GM23248 (cell line): ENCODE data around the gene SEMA3G. TPM values are rescaled to one million over a fixed set of nuclear protein-coding genes. Genes with fewer than 3 reads are reported as not detected.

Experiments
- DNase-seq: peaks from one replicate; pipeline ENCODE4 v3.0.0-alpha.2; 2015
- H2AFZ ChIP-seq: fragments of 200-600 bp; sonication (generic); 2 replicates; pipeline ENCODE4 v1.6.1; 2016; ENCODE audit warnings: antibody characterized with exemption
- H3F3A ChIP-seq: fragments of 200-600 bp; sonication (generic); 2 replicates; pipeline ENCODE4 v1.6.1; 2016; ENCODE audit warnings: mild to moderate bottlenecking, antibody characterized with exemption, mixed run types; ENCODE audit not compliant: insufficient read depth
- H3K27ac ChIP-seq: fragments of 200-600 bp; sonication (generic); 2 replicates; pipeline ENCODE4 v1.5.1; 2016; ENCODE audit warnings: mild to moderate bottlenecking
- H3K27me3 ChIP-seq: fragments of 200-600 bp; sonication (generic); replicated peaks from 2 replicates; pipeline ENCODE4 v1.6.1; 2016; ENCODE audit warnings: mild to moderate bottlenecking; ENCODE audit not compliant: insufficient read depth
- H3K36me3 ChIP-seq: fragments of 200-600 bp; sonication (generic); 2 replicates; pipeline ENCODE4 v1.6.1; 2016; ENCODE audit warnings: low read depth, mild to moderate bottlenecking
- H3K4me1 ChIP-seq: fragments of 200-600 bp; sonication (generic); 2 replicates; pipeline ENCODE4 v1.6.1; 2016; ENCODE audit warnings: mild to moderate bottlenecking; ENCODE audit not compliant: insufficient read depth
- H3K4me2 ChIP-seq: fragments of 200-600 bp; sonication (generic); one replicate; pipeline ENCODE4 v1.6.1; 2016; ENCODE audit warnings: mild to moderate bottlenecking; ENCODE audit not compliant: unreplicated experiment
- H3K4me3 ChIP-seq: fragments of 200-600 bp; sonication (generic); 2 replicates; pipeline ENCODE4 v1.5.1; 2016; ENCODE audit warnings: mild to moderate bottlenecking
- H3K79me2 ChIP-seq: fragments of 200-600 bp; sonication (generic); 2 replicates; pipeline ENCODE4 v1.6.1; 2016; ENCODE audit warnings: mild to moderate bottlenecking; ENCODE audit not compliant: insufficient read depth
- H3K9ac ChIP-seq: fragments of 200-600 bp; sonication (generic); 2 replicates; pipeline ENCODE4 v1.6.1; 2016; ENCODE audit warnings: mild to moderate bottlenecking
- H3K9me2 ChIP-seq: fragments of 200-600 bp; sonication (generic); 2 replicates; pipeline ENCODE4 v1.6.1; 2016; ENCODE audit warnings: mixed run types, mild to moderate bottlenecking, moderate library complexity; ENCODE audit not compliant: insufficient read depth
- H3K9me3 ChIP-seq: fragments of 200-600 bp; sonication (generic); one replicate; pipeline ENCODE4 v1.6.1; 2017; ENCODE audit warnings: low read depth
- H4K20me1 ChIP-seq: fragments of 200-600 bp; sonication (generic); 2 replicates; pipeline ENCODE4 v1.6.0; 2016; ENCODE audit not compliant: insufficient read depth
- EZH2 ChIP-seq: fragments of 200-600 bp; sonication (generic); IDR thresholded peaks from 2 replicates; pipeline ENCODE4 v1.6.1; 2018; ENCODE audit warnings: antibody characterized with exemption, mild to moderate bottlenecking; ENCODE audit not compliant: insufficient read depth, poor library complexity, severe bottlenecking
- EZH2phosphoT487 ChIP-seq: fragments of 200-600 bp; sonication (generic); IDR thresholded peaks from 2 replicates; pipeline ENCODE4 v1.6.1; 2018; ENCODE audit warnings: antibody characterized with exemption, moderate library complexity, mild to moderate bottlenecking, low read depth; ENCODE audit not compliant: insufficient read depth
- WGBS, 2 experiments: methylation state at CpG; one replicate each; pipeline ENCODE4 v1.1.6; 2015 to 2017; ENCODE audit warnings: low lambda C conversion rate in 2 of 2, low coverage in 1 of 2; ENCODE audit errors: missing lambda C conversion rate in 2 of 2; 5-methylcytosine and 5-hydroxymethylcytosine counted together
- in situ Hi-C: fragments of 300-500 bp; cut with MboI; formaldehyde crosslinking; loops from 2 replicates; pipeline ENCODE4 v1.15.0; 2020
- polyA plus RNA-seq: library from polyadenylated mRNA; unstranded; fragments of >200 nt; fragmentation: Nextera tagmentation; extraction: Ambion mirVana; gene quantifications from 2 replicates; pipeline ENCODE4 v1.2.1, GENCODE V29; 2016
- total RNA-seq: library from RNA; depleted of rRNA; stranded (reverse); fragments of >200 nt; shearing (Covaris generic); gene quantifications from 2 replicates; pipeline ENCODE4 v1.2.3, GENCODE V29; 2014

SEMA3G gene
- total and polyA plus RNA-seq, 2 experiments from 2014 or later = 0.21 TPM; not detected in 1

DNA sequence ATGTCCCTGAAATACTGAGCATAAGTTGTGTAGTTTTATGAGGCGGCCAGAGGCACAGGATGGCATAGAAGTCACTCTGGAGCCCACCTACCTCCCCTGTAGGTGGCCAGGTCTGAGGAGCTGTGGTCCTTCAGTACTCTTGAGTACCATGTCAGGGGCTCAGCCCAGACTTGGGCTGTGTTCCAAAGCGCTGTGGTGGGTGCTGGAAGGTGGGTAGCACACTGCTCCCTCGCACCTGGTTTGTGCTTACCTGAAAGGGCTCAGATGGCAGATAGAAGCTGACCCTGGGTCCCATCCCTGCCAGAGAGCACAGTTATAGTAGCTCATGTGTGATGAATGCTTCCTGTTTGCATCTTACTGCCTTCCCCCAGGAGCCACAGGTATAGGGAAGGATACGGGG, 26.0 kb upstream of the SEMA3G start:
- no peaks in the 10 kb centered on the region for H3K9me2 ChIP-seq
- 90 to 94% methylated on average over 4 of the region's 4 CpGs for WGBS, 2 experiments
- H4K20me1 ChIP-seq = no peaks in the 10 kb centered on the region
- H3K79me2 ChIP-seq = peaks cover 44% of the 10 kb centered on the region
- no peak overlapping the region for H2AFZ ChIP-seq
- no peak overlapping the region for H3K27ac ChIP-seq
- peaks cover 14% of the 10 kb centered on the region for H3F3A ChIP-seq
- no peaks in the 10 kb centered on the region for H3K27me3 ChIP-seq
- H3K9ac ChIP-seq = no peak overlapping the region
- in situ Hi-C loops = no loop called here
- H3K4me2 ChIP-seq = no peak overlapping the region
- H3K4me3 ChIP-seq = no peak overlapping the region
- no peak for DNase-seq
- H3K36me3 ChIP-seq = peaks cover 46% of the 10 kb centered on the region; the same call in 1 of the 2 replicates
- TF ChIP-seq EZH2 = no peak
- TF ChIP-seq EZH2phosphoT487 = no peak
- H3K4me1 ChIP-seq = peaks cover 15% of the 10 kb centered on the region
- no peaks in the 10 kb centered on the region for H3K9me3 ChIP-seq

DNA sequence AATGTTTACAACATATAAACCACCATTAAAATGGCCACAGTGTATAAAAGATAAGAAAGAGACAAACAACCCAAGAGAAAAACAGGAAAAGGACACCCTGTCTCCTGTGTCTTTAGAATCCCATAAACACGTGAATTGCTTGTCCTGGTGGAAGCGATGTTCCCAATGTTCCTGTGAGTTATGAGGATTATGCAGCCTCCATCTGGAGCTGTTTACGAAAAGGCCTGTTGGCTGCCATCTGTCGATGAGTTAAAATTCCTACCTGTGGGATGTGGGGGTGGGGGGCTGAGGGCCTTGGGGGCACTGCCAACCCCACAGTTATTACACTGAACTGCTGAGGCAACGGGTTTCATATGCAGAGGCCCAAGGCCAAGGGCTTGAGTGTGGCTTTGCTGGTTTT, 24.1 kb upstream of the SEMA3G start:
- no peak for DNase-seq
- Histone ChIP-seq H3K79me2 (peaks cover 63% of the 10 kb centered on the region), H3K36me3 (peaks cover 41% of the 10 kb centered on the region; the same call in 1 of the 2 replicates), H3K4me1 (peaks cover 27% of the 10 kb centered on the region), H3K9me3 (no peaks in the 10 kb centered on the region), H2AFZ (no peak overlapping the region), H3K4me2 (no peak overlapping the region), H3K9me2 (no peaks in the 10 kb centered on the region), H3K4me3 (no peak overlapping the region), H4K20me1 (no peaks in the 10 kb centered on the region), H3K9ac (no peak overlapping the region), H3K27me3 (no peaks in the 10 kb centered on the region), H3K27ac (peak overlapping the region; percentile 32; the same call in 1 of the 2 replicates), H3F3A (peaks cover 29% of the 10 kb centered on the region)
- WGBS, 2 experiments = 72 to 78% methylated on average over 5 of the region's 5 CpGs
- in situ Hi-C loops = no loop called here
- TF ChIP-seq EZH2 = no peak
- TF ChIP-seq EZH2phosphoT487 = no peak

DNA sequence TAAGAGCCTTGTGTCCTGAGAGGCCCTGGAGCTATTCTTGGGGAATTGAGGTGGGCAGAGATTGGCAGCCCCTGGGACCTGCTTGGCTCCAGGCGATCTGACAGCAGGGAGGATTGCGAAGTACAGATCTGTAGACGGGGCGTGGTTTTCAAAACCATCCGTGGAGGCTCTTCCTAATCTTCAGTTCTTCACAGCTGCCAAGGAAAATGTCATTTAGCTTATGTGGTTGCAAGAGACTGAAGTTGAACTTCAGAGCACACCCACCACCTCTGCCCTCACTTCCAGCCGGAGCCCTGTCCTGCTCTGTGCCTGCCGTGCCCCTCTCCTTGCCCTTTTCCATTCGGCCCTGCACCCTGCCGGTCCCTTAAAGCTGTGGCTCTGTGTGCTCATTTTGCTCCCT, 23.4 kb upstream of the SEMA3G start:
- H4K20me1 ChIP-seq = no peaks in the 10 kb centered on the region
- no peaks in the 10 kb centered on the region for H3K9me2 ChIP-seq
- peak overlapping the region; percentile 32 for H3K27ac ChIP-seq
- peak overlapping the region; percentile 65 for H3K4me2 ChIP-seq
- H3F3A ChIP-seq = peaks cover 30% of the 10 kb centered on the region
- no peak overlapping the region for H2AFZ ChIP-seq
- peaks cover 27% of the 10 kb centered on the region for H3K4me1 ChIP-seq
- peak; percentile 72 for DNase-seq
- peak overlapping the region; percentile 39; the same call in 1 of the 2 replicates for H3K9ac ChIP-seq
- no peaks in the 10 kb centered on the region for H3K27me3 ChIP-seq
- peaks cover 35% of the 10 kb centered on the region; the same call in 1 of the 2 replicates for H3K36me3 ChIP-seq
- peaks cover 70% of the 10 kb centered on the region for H3K79me2 ChIP-seq
- in situ Hi-C loops = no loop called here
- WGBS, 2 experiments = 29 to 38% methylated on average over 9 of the region's 9 CpGs
- H3K4me3 ChIP-seq = no peak overlapping the region
- TF ChIP-seq EZH2phosphoT487 (no peak), EZH2 (no peak)
- no peaks in the 10 kb centered on the region for H3K9me3 ChIP-seq

DNA sequence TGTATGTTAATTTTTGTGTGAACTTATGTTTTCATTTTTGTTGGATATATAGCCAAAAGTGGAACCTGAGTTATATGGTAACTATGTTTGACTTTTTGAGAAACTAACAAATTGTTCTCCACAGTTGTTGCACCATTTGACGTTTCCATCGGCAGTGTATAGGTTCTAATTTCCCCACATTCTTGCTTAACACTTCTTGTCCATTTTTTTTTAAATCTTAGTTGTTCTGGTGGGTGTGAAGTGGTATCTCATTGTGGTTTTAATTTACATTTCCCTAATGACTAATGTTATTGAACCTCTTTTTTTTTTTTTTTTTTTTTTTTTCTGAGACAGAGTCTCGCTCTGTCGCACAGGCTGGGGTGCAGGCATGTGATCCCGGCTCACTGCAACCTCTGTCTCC, 18.5 kb upstream of the SEMA3G start:
- Histone ChIP-seq H3K9me3 (no peaks in the 10 kb centered on the region), H3K9me2 (no peaks in the 10 kb centered on the region), H3F3A (peaks cover 35% of the 10 kb centered on the region), H3K9ac (no peak overlapping the region), H3K27me3 (no peaks in the 10 kb centered on the region), H3K36me3 (peaks cover 36% of the 10 kb centered on the region), H2AFZ (no peak overlapping the region), H3K79me2 (peaks cover 93% of the 10 kb centered on the region), H4K20me1 (no peaks in the 10 kb centered on the region), H3K4me1 (peaks cover 20% of the 10 kb centered on the region), H3K4me3 (no peak overlapping the region), H3K27ac (no peak overlapping the region), H3K4me2 (no peak overlapping the region)
- WGBS, 2 experiments = 96 to 98% methylated on average over 5 of the region's 5 CpGs
- DNase-seq = no peak
- in situ Hi-C loops = no loop called here
- TF ChIP-seq EZH2 (no peak), EZH2phosphoT487 (no peak)

DNA sequence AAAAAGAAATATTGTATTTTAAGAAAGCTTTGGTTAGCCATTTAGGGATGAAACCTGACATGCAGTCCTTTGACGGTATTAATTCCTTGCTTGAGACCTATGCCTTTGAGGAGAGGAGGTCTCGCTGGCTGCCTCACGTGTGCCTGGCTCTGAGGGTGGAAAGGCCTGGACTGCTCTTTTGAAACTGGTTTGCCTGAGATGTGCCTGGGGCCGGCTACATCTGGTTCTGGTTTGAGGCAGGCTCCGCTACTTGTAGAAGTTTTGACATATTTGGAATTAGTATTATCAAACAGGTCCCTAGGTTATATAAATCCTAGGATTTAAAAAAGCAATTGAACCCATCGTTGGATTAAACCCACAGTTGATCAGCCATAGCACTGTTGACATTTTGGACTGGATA, 17.0 kb upstream of the SEMA3G start:
- no peak for TF ChIP-seq EZH2
- TF ChIP-seq EZH2phosphoT487 = no peak
- Histone ChIP-seq H3K27me3 (no peaks in the 10 kb centered on the region), H3K79me2 (peaks cover 97% of the 10 kb centered on the region), H3K9ac (no peak overlapping the region), H3K27ac (no peak overlapping the region), H2AFZ (no peak overlapping the region), H4K20me1 (no peaks in the 10 kb centered on the region), H3K36me3 (peaks cover 44% of the 10 kb centered on the region), H3K4me1 (peaks cover 12% of the 10 kb centered on the region), H3K9me2 (no peaks in the 10 kb centered on the region), H3K4me2 (no peak overlapping the region), H3K4me3 (no peak overlapping the region), H3F3A (peaks cover 30% of the 10 kb centered on the region), H3K9me3 (no peaks in the 10 kb centered on the region)
- in situ Hi-C loops = no loop called here
- 49 to 57% methylated on average over 6 of the region's 6 CpGs for WGBS, 2 experiments
- no peak for DNase-seq
